DND-41 (cell line): ENCODE results near the gene SMDT1.
"Not testable (repeated sequence)": the region's sequence is repeated elsewhere in the genome, so short reads cannot be mapped to it uniquely, and the experiment has no call there.

Experiments used
- ATAC-seq: fragments of 200-7000 bp; cut with Tn5 transposase; 3 replicates; pipeline ENCODE4 v1.9.1; 2021; ENCODE audit warnings: low read depth; ENCODE audit not compliant: insufficient read depth
- DNase-seq: peaks from one replicate; pipeline ENCODE4 v3.0.0-alpha.2; 2020
- H2AFZ ChIP-seq: 2 replicates; pipeline ENCODE4 v1.6.0; 2012; ENCODE audit warnings: low read depth, low read length
- H3K27ac ChIP-seq: 2 replicates; pipeline ENCODE4 v1.5.1; 2012; ENCODE audit warnings: low read length, inconsistent platforms
- H3K27me3 ChIP-seq: fragments of 200-600 bp; sonication (generic); 2 replicates; pipeline ENCODE4 v1.6.0; 2012; ENCODE audit warnings: low read length, mild to moderate bottlenecking, inconsistent platforms; ENCODE audit not compliant: insufficient read depth, poor library complexity
- H3K36me3 ChIP-seq: 2 replicates; pipeline ENCODE4 v1.5.1; 2012; ENCODE audit warnings: low read length, inconsistent platforms; ENCODE audit not compliant: insufficient read depth
- H3K4me1 ChIP-seq: 2 replicates; pipeline ENCODE4 v1.5.1; 2012; ENCODE audit warnings: mild to moderate bottlenecking, low read length; ENCODE audit not compliant: insufficient read depth
- H3K4me2 ChIP-seq: 2 replicates; pipeline ENCODE4 v1.6.0; 2012; ENCODE audit warnings: mild to moderate bottlenecking, moderate library complexity, low read length, inconsistent platforms; ENCODE audit not compliant: insufficient read depth
- H3K4me3 ChIP-seq, 2 experiments: fragments of 200-600 bp in 1 of 2; shearing (Covaris generic) in 1 of 2; 2 replicates each; pipeline ENCODE4 v1.5.1; 2012 to 2016; ENCODE audit warnings: inconsistent platforms in 2 of 2, low read length in 2 of 2, mild to moderate bottlenecking in 2 of 2, low read depth in 1 of 2, moderate library complexity in 1 of 2
- H3K79me2 ChIP-seq: 2 replicates; pipeline ENCODE4 v1.6.0; 2012; ENCODE audit warnings: low read length, inconsistent platforms; ENCODE audit not compliant: insufficient read depth
- H3K9ac ChIP-seq: 2 replicates; pipeline ENCODE4 v1.6.0; 2012; ENCODE audit warnings: low read depth, mild to moderate bottlenecking, inconsistent platforms, low read length, moderate library complexity
- H3K9me3 ChIP-seq: 2 replicates; pipeline ENCODE4 v1.5.1; 2012; ENCODE audit warnings: low read length, moderate library complexity, mild to moderate bottlenecking, inconsistent platforms; ENCODE audit not compliant: insufficient read depth, severe bottlenecking
- H4K20me1 ChIP-seq: 2 replicates; pipeline ENCODE4 v1.6.0; 2012; ENCODE audit warnings: low read length; ENCODE audit not compliant: insufficient read depth
- EZH2 ChIP-seq: IDR thresholded peaks from 3 replicates; pipeline ENCODE4 v1.6.1; 2012; ENCODE audit warnings: borderline replicate concordance, low read depth, mild to moderate bottlenecking, moderate library complexity, low read length, inconsistent platforms; ENCODE audit not compliant: severe bottlenecking
- TF ChIP-seq, protein P1 (sequence below): IDR thresholded peaks from 2 replicates; pipeline ENCODE4 v1.5.1; 2012; ENCODE audit warnings: borderline replicate concordance, low read length, moderate library complexity, mild to moderate bottlenecking; ENCODE audit not compliant: poor library complexity, severe bottlenecking; ENCODE audit errors: extremely low read depth

Gene SMDT1

DNA sequence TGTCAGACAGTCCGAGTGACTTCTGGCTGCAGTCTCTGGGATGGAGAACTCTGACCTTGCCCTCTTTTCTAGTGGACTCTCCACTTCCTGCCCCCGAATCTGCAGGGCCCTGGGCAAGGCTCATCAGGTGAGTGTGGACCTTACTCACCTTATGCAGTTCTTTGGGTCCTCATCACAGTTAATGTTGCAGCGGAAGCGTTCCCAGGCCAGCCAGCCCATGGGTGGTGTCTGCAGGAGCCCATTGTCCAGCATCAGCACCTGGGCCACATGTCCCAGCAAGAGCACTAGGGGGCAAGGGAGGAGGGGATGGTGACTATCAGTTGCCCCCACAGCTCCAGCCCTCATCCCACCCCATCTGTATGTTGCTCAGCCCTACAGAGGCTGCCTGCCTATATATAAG is 11.2 kb upstream of the SMDT1 start:
- TF ChIP-seq, protein P1, sequence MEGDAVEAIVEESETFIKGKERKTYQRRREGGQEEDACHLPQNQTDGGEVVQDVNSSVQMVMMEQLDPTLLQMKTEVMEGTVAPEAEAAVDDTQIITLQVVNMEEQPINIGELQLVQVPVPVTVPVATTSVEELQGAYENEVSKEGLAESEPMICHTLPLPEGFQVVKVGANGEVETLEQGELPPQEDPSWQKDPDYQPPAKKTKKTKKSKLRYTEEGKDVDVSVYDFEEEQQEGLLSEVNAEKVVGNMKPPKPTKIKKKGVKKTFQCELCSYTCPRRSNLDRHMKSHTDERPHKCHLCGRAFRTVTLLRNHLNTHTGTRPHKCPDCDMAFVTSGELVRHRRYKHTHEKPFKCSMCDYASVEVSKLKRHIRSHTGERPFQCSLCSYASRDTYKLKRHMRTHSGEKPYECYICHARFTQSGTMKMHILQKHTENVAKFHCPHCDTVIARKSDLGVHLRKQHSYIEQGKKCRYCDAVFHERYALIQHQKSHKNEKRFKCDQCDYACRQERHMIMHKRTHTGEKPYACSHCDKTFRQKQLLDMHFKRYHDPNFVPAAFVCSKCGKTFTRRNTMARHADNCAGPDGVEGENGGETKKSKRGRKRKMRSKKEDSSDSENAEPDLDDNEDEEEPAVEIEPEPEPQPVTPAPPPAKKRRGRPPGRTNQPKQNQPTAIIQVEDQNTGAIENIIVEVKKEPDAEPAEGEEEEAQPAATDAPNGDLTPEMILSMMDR = no peak
- TF ChIP-seq EZH2 = no peak
- no peak for DNase-seq
- Histone ChIP-seq H3K79me2 (peaks cover 8% of the 10 kb centered on the region; the same call in 1 of the 2 replicates), H4K20me1 (no peaks in the 10 kb centered on the region), H3K27me3 (no peaks in the 10 kb centered on the region), H3K9me3 (no peaks in the 10 kb centered on the region), H3K4me1 (peaks cover 29% of the 10 kb centered on the region), H3K9ac (no peak overlapping the region), H3K4me3 (no peak overlapping the region), H3K4me2 (no peak overlapping the region), H3K27ac (no peak overlapping the region), H3K36me3 (peaks cover 28% of the 10 kb centered on the region), H2AFZ (no peak overlapping the region)
- no peak for ATAC-seq

DNA sequence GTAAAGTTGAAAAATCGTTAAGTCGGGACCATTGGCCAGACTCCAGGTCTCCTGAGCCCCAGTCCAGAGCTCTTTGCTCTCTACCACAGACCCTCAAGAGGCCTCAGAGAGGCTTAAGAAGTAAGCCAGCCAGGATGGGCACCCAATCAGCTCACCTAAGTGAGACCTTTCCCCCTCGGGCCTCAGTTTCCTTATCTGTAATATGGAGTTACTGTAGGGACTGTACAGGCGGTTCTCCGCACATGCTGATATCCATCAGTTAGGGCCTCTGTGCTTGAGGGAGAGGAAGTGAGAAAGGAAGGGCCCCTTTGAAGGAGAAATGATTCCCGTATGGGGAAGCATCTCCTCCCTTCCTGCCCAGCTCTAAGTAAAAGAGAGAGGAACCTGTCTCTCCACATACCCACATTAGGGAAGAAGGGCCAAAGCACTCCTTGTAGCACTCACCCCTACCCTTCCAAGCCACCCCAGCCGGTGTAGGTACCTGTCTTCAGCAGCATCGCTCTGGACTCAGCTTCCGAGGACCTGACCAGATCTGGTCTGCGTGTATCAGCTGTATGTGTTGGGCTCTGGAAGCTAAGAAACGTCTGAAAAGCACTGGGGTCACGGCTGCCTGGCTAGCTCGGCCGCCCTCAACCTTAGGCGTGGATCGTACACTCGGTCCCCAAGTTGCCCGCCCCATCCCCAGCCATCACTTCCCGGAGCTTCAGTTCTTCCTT is 9.5 kb upstream of the SMDT1 start:
- H3K4me2 ChIP-seq = peak overlapping the region; percentile 91
- no peaks in the 10 kb centered on the region for H3K27me3 ChIP-seq
- peak overlapping the region; percentile 93 for H2AFZ ChIP-seq
- peak overlapping the region; percentile 92 for H3K27ac ChIP-seq
- H4K20me1 ChIP-seq = no peaks in the 10 kb centered on the region
- peak overlapping the region; percentile 34 to 72; a peak in 3 of 4 replicates for H3K4me3 ChIP-seq
- peak overlapping the region; percentile 71 for H3K9ac ChIP-seq
- no peaks in the 10 kb centered on the region for H3K9me3 ChIP-seq
- no peak for DNase-seq
- peaks cover 29% of the 10 kb centered on the region for H3K4me1 ChIP-seq
- ATAC-seq = no peak
- TF ChIP-seq, protein P1 = no peak
- no peak for TF ChIP-seq EZH2
- peaks cover 28% of the 10 kb centered on the region for H3K36me3 ChIP-seq
- H3K79me2 ChIP-seq = peaks cover 8% of the 10 kb centered on the region; the same call in 1 of the 2 replicates

DNA sequence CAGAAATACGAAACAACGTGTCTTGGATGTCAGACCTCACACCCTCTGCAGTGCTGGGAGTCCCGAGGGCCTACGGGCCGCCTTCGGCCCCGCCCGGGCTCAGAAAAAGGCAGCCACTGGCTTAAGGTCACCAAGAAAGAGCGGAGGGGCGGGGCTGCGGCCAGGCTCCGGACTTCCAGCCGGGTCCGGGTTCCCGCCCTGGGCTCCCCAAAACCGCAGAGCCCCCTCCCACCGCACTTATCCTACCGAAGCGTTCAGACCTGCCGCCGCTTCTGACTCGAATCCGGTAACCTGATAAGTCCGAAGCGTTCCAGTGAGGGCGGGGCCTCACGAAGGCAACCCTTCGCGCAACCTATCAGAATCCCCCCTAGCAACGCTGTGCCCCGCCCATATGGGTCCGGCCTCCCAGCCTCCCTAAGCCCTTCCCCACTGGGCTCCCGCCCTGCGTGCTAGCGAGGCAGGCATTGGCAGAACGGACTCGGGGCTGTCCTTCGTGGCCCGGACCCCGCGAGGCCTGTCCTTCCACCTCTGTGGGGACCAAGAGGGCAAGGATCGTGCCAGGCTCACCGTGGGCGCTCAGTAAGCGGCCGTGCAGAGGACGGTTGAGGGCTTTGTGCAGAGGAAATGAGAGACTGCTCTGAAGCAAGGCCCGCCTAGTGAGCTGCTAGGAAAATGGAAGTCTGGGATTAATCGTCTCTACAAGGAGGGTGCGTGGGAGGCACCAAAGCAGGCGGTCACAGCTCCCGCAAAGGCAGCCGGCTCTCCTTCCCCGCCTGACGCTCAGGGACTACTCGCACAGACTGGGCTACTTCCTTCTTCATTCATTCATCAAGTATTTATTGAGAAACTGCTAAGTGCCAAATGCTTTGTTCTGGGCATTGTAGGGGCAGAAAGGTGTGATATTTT is 8.7 kb upstream of the SMDT1 start, which contains the start of gene NAGA:
Gene NAGA, minus strand, starts transcription at position 296 of the 906 bp plus-strand sequence. CDS start 515 bp downstream, outside the sequence.
- Histone ChIP-seq H3K79me2 (peaks cover 8% of the 10 kb centered on the region; the same call in 1 of the 2 replicates), H3K27ac (peak within 1 kb of the TSS; percentile 92), H3K9me3 (no peaks in the 10 kb centered on the region), H2AFZ (peak within 1 kb of the TSS; percentile 93), H3K9ac (peak within 1 kb of the TSS; percentile 71), H3K4me1 (peaks cover 29% of the 10 kb centered on the region), H4K20me1 (no peaks in the 10 kb centered on the region), H3K4me3 (peak within 1 kb of the TSS; percentile 34 to 72; a peak in 3 of 4 replicates), H3K4me2 (peak within 1 kb of the TSS; percentile 91), H3K27me3 (no peaks in the 10 kb centered on the region), H3K36me3 (peaks cover 25% of the 10 kb centered on the region)
- DNase-seq (peak; percentile 97), ATAC-seq (peak; percentile 99)
- TF ChIP-seq, protein P1 = no peak
- TF ChIP-seq EZH2 = no peak

DNA sequence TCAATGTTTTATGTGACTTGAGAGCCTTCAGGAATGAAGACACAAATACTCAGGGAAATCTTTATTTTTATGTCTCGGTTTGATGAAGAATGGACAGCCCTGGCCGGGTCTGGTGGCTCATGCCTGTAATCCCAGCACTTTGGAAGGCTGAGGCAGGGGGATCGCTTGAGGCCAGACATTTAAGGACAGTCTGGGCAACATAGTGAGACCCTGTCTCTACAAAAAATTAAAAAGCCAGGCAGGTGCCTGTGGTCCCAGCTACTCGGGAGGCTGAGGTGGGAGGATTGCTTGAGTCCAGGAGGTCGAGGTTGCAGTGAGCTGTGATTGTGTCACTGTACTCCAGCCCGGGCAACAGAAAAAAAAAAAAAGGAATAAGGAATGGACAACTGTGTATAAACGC is 8.0 kb upstream of the SMDT1 start:
- peak overlapping the region; percentile 91 for H3K4me2 ChIP-seq
- H3K4me3 ChIP-seq = peak overlapping the region; percentile 34 to 72; a peak in 3 of 4 replicates

More for the DNA sequence above, 8.0 kb upstream of the SMDT1 start:
- ATAC-seq, H3K27me3 ChIP-seq, H3K9me3 ChIP-seq, H4K20me1 ChIP-seq, DNase-seq, H3K79me2 ChIP-seq: not testable (repeated sequence)
- Histone ChIP-seq H3K27ac (peak overlapping the region; percentile 92), H3K4me1 (peaks cover 29% of the 10 kb centered on the region), H3K36me3 (peaks cover 20% of the 10 kb centered on the region), H2AFZ (peak overlapping the region; percentile 93), H3K9ac (peak overlapping the region; percentile 71)
